Activated CD8-positive, alpha-beta T cell treated with anti-CD3 and anti-CD28 coated beads for 36 hours (primary cell): ENCODE results near the gene MGRN1. TPM values are rescaled to one million over a fixed set of nuclear protein-coding genes. Genes with fewer than 3 reads are reported as not detected.

Source experiments
- ATAC-seq: fragments of 200-7000 bp; cut with Tn5 transposase; one replicate; pipeline ENCODE4 v1.10.0; 2021; ENCODE audit warnings: mild to moderate bottlenecking, moderate library complexity
- CTCF ChIA-PET: fragments of 350-600 bp; sonication (Branson Sonifier 250); formaldehyde crosslinking; loops from one replicate; lab custom pipeline; 2021; ENCODE audit warnings: antibody characterized with exemption; lab: Charles Lee
- POLR2A ChIA-PET: fragments of 350-600 bp; sonication (Branson Sonifier 250); formaldehyde crosslinking; loops from one replicate; lab custom pipeline; 2021; ENCODE audit warnings: antibody characterized with exemption; lab: Charles Lee
- DNase-seq: peaks from one replicate; pipeline ENCODE4 v3.0.0-alpha.2; 2020
- H3K27ac Mint-ChIP-seq: one replicate; pipeline ENCODE4 v1.8.0; 2021; ENCODE audit warnings: mild to moderate bottlenecking, mixed read lengths
- H3K27me3 Mint-ChIP-seq: one replicate; pipeline ENCODE4 v1.8.0; 2021; ENCODE audit warnings: mixed read lengths
- H3K36me3 Mint-ChIP-seq: one replicate; pipeline ENCODE4 v1.8.0; 2021; ENCODE audit warnings: low read depth, mixed read lengths
- H3K4me1 Mint-ChIP-seq: one replicate; pipeline ENCODE4 v1.8.0; 2021; ENCODE audit warnings: low read depth, mixed read lengths
- H3K4me3 Mint-ChIP-seq: one replicate; pipeline ENCODE4 v1.8.0; 2021; ENCODE audit warnings: mild to moderate bottlenecking, moderate library complexity, mixed read lengths
- H3K9me3 Mint-ChIP-seq: one replicate; pipeline ENCODE4 v1.8.0; 2021; ENCODE audit warnings: mixed read lengths
- CTCF ChIP-seq: fragments of 200-600 bp; IDR thresholded peaks from one replicate; pipeline ENCODE4 v1.8.0; 2022; ENCODE audit warnings: antibody characterized with exemption, mild to moderate bottlenecking
- intact Hi-C: fragments of 100-400 bp; cut with micrococcal nuclease; formaldehyde crosslinking; loops from one replicate; pipeline ENCODE4 v1.10.0; 2022
- total RNA-seq, 2 experiments: library from RNA; stranded (reverse); gene quantifications; one replicate each; pipeline ENCODE4 v1.2.3, GENCODE V29; 2021

Gene MGRN1
- total RNA-seq, 2 experiments from 2014 or later: 67.6 to 70.8 TPM

GRCh38 chr16:4656695-4657686 lies 32.4 kb downstream of the MGRN1 start:
- DNase-seq (no peak), ATAC-seq (no peak)
- ChIA-PET CTCF (interaction anchor here (0.7 kb wide), 1 partner anchor 237 kb away, joined by 3 read pairs; no protein-coding TSS in a partner anchor), POLR2A (no interaction called here)
- Mint-ChIP-seq H3K4me3 (no peak overlapping the region), H3K27ac (no peak overlapping the region), H3K4me1 (peaks cover 35% of the 10 kb centered on the region), H3K27me3 (no peaks in the 10 kb centered on the region), H3K36me3 (peaks cover 15% of the 10 kb centered on the region), H3K9me3 (no peaks in the 10 kb centered on the region)
- intact Hi-C loops: no loop called here
- TF ChIP-seq CTCF: no peak

GRCh38 chr16:4659363-4660353 lies 35.0 kb downstream of the MGRN1 start:
- H3K4me1 Mint-ChIP-seq: peaks cover 55% of the 10 kb centered on the region
- peaks cover 23% of the 10 kb centered on the region for H3K36me3 Mint-ChIP-seq
- peak overlapping the region; percentile 76 for H3K27ac Mint-ChIP-seq
- CTCF ChIA-PET: interaction anchor here (1.0 to 3.7 kb wide), 4 partner anchors 9 to 35 kb away, joined by 3 to 23 read pairs (median 4); partner anchors contain the start of gene MGRN1
- DNase-seq (no peak), ATAC-seq (no peak)
- TF ChIP-seq CTCF: no peak
- no peaks in the 10 kb centered on the region for H3K27me3 Mint-ChIP-seq
- POLR2A ChIA-PET: interaction anchor here (1.1 to 2.2 kb wide), 7 partner anchors 10 to 155 kb away, joined by 4 to 6 read pairs (median 5); no protein-coding TSS in a partner anchor
- no peak overlapping the region for H3K4me3 Mint-ChIP-seq
- intact Hi-C loops: no loop called here
- H3K9me3 Mint-ChIP-seq: no peaks in the 10 kb centered on the region

- Mint-ChIP-seq H3K27me3 (no peaks in the 10 kb centered on the region), H3K4me1 (peaks cover 62% of the 10 kb centered on the region), H3K4me3 (no peak overlapping the region), H3K27ac (peak overlapping the region; percentile 76), H3K9me3 (no peaks in the 10 kb centered on the region), H3K36me3 (peaks cover 24% of the 10 kb centered on the region)
- ChIA-PET POLR2A (interaction anchor here (0.6 to 2.2 kb wide), 8 partner anchors 10 to 121 kb away, joined by 3 to 6 read pairs (median 4); partner anchors contain the start of gene CDIP1), CTCF (interaction anchor here (1.0 to 3.7 kb wide), 4 partner anchors 10 to 36 kb away, joined by 3 to 23 read pairs (median 5); partner anchors contain the start of gene MGRN1)
- TF ChIP-seq CTCF: no peak
- ATAC-seq (peak; percentile 77), DNase-seq (peak; percentile 97)
- intact Hi-C loops: no loop called here
Measured at GRCh38 chr16:4660454-4661007, 35.9 kb downstream of the MGRN1 start.

- intact Hi-C loops: no loop called here
- CTCF ChIA-PET: interaction anchor here (0.9 to 3.7 kb wide), 4 partner anchors 11 to 113 kb away, joined by 3 to 23 read pairs (median 5); partner anchors contain the start of gene MGRN1
- POLR2A ChIA-PET: interaction anchor here (1.5 to 2.2 kb wide), 3 partner anchors 9 to 15 kb away, joined by 5 to 6 read pairs (median 6); no protein-coding TSS in a partner anchor
Measured at GRCh38 chr16:4661661-4662060, 37.0 kb downstream of the MGRN1 start.

More at GRCh38 chr16:4661661-4662060, 37.0 kb downstream of the MGRN1 start:
- H3K4me3 Mint-ChIP-seq: no peak overlapping the region
- H3K27me3 Mint-ChIP-seq: no peaks in the 10 kb centered on the region
- H3K36me3 Mint-ChIP-seq: peaks cover 22% of the 10 kb centered on the region
- no peak overlapping the region for H3K27ac Mint-ChIP-seq
- no peak for ATAC-seq
- H3K9me3 Mint-ChIP-seq: no peaks in the 10 kb centered on the region
- H3K4me1 Mint-ChIP-seq: peaks cover 64% of the 10 kb centered on the region
- no peak for TF ChIP-seq CTCF
- DNase-seq: no peak
